Smooth muscle cell (in vitro differentiated cells): ENCODE measurements around the gene CGREF1. TPM values are rescaled to one million over a fixed set of nuclear protein-coding genes. Genes with fewer than 3 reads are reported as not detected.

Source experiments
- DNase-seq: peaks from one replicate; lab custom pipeline; 2025; ENCODE audit not compliant: unreplicated experiment; lab: John Stamatoyannopoulos, UW
- H2AFZ ChIP-seq: fragments of 200-600 bp; sonication (generic); 2 replicates; pipeline ENCODE4 v1.6.0; 2016; ENCODE audit warnings: antibody characterized with exemption, low read depth, mild to moderate bottlenecking
- H3F3A ChIP-seq: fragments of 200-600 bp; sonication (generic); 2 replicates; pipeline ENCODE4 v1.6.0; 2017; ENCODE audit warnings: antibody characterized with exemption, low read depth
- H3K27ac ChIP-seq: fragments of 200-600 bp; sonication (generic); 2 replicates; pipeline ENCODE4 v1.5.1; 2016; ENCODE audit warnings: low read depth, mild to moderate bottlenecking
- H3K27me3 ChIP-seq: fragments of 200-600 bp; sonication (generic); 2 replicates; pipeline ENCODE4 v1.6.1; 2016; ENCODE audit warnings: low read depth, mild to moderate bottlenecking
- H3K36me3 ChIP-seq: fragments of 200-600 bp; sonication (generic); 2 replicates; pipeline ENCODE4 v1.5.1; 2016; ENCODE audit warnings: low read depth
- H3K4me1 ChIP-seq: fragments of 200-600 bp; sonication (generic); 2 replicates; pipeline ENCODE4 v1.5.1; 2016; ENCODE audit warnings: low read depth
- H3K4me2 ChIP-seq: fragments of 200-600 bp; sonication (generic); 2 replicates; pipeline ENCODE4 v1.6.0; 2016; ENCODE audit warnings: mild to moderate bottlenecking
- H3K4me3 ChIP-seq: fragments of 200-600 bp; sonication (generic); 2 replicates; pipeline ENCODE4 v1.5.1; 2016; ENCODE audit warnings: mild to moderate bottlenecking
- H3K79me2 ChIP-seq: fragments of 200-600 bp; sonication (generic); 2 replicates; pipeline ENCODE4 v1.6.0; 2016; ENCODE audit warnings: low read depth, mild to moderate bottlenecking
- H3K9ac ChIP-seq: fragments of 200-600 bp; sonication (generic); 2 replicates; pipeline ENCODE4 v1.6.0; 2016; ENCODE audit warnings: low read depth
- H3K9me3 ChIP-seq: fragments of 200-600 bp; sonication (generic); replicated peaks from 2 replicates; pipeline ENCODE4 v1.5.1; 2016; ENCODE audit warnings: low read depth
- H4K20me1 ChIP-seq: fragments of 200-600 bp; sonication (generic); 2 replicates; pipeline ENCODE4 v1.6.0; 2016; ENCODE audit warnings: low read depth
- WGBS: methylation state at CpG from one replicate; pipeline ENCODE4 v1.1.7; 2016; ENCODE audit warnings: low lambda C conversion rate; 5-methylcytosine and 5-hydroxymethylcytosine counted together
- polyA plus RNA-seq: library from polyadenylated mRNA; unstranded; fragments of >200 nt; fragmentation: Nextera tagmentation; extraction: Ambion mirVana; gene quantifications from 2 replicates; pipeline ENCODE4 v1.2.1, GENCODE V29; 2016
- total RNA-seq: library from RNA; depleted of rRNA; stranded (reverse); fragments of >200 nt; gene quantifications from 2 replicates; pipeline ENCODE4 v1.2.3, GENCODE V29; 2014
- TF ChIP-seq, protein P1 (sequence below): fragments of 200-600 bp; sonication (generic); IDR thresholded peaks from 2 replicates; pipeline ENCODE4 v1.5.1; 2017; ENCODE audit warnings: borderline replicate concordance, mild to moderate bottlenecking, antibody characterized with exemption; ENCODE audit not compliant: insufficient read depth, poor library complexity, severe bottlenecking

The CGREF1 gene
- total and polyA plus RNA-seq, 2 experiments from 2014 or later, result 0.85 TPM; not detected in 1

DNA sequence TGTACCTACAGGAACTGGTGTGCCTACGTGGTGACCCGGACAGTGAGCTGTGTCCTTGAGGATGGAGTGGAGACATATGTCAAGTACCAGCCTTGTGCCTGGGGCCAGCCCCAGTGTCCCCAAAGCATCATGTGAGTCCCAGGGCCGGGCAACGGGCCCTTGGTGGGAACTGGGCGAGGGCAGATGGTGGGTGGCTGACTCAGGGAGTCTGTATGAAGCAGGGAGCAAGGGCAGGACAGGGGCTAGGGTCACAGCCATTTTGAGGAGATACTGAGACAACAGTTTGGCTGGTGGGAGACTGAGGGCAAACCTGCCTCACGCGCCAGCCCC, 38.8 kb downstream of the CGREF1 start:
- Histone ChIP-seq H3K27ac (peak overlapping the region; percentile 89), H3K79me2 (peaks cover 23% of the 10 kb centered on the region), H3F3A (peaks cover 34% of the 10 kb centered on the region), H3K27me3 (no peaks in the 10 kb centered on the region), H3K4me3 (peak overlapping the region; percentile 59), H3K9ac (peak overlapping the region; percentile 66), H3K9me3 (no peaks in the 10 kb centered on the region), H3K4me2 (peak overlapping the region; percentile 93), H3K36me3 (no peaks in the 10 kb centered on the region), H3K4me1 (peaks cover 15% of the 10 kb centered on the region), H4K20me1 (peaks cover 33% of the 10 kb centered on the region), H2AFZ (no peak overlapping the region)
- DNase-seq, result no peak
- 73% methylated on average over 7 of the region's 7 CpGs for WGBS
- TF ChIP-seq, protein P1, sequence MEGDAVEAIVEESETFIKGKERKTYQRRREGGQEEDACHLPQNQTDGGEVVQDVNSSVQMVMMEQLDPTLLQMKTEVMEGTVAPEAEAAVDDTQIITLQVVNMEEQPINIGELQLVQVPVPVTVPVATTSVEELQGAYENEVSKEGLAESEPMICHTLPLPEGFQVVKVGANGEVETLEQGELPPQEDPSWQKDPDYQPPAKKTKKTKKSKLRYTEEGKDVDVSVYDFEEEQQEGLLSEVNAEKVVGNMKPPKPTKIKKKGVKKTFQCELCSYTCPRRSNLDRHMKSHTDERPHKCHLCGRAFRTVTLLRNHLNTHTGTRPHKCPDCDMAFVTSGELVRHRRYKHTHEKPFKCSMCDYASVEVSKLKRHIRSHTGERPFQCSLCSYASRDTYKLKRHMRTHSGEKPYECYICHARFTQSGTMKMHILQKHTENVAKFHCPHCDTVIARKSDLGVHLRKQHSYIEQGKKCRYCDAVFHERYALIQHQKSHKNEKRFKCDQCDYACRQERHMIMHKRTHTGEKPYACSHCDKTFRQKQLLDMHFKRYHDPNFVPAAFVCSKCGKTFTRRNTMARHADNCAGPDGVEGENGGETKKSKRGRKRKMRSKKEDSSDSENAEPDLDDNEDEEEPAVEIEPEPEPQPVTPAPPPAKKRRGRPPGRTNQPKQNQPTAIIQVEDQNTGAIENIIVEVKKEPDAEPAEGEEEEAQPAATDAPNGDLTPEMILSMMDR, result no peak

DNA sequence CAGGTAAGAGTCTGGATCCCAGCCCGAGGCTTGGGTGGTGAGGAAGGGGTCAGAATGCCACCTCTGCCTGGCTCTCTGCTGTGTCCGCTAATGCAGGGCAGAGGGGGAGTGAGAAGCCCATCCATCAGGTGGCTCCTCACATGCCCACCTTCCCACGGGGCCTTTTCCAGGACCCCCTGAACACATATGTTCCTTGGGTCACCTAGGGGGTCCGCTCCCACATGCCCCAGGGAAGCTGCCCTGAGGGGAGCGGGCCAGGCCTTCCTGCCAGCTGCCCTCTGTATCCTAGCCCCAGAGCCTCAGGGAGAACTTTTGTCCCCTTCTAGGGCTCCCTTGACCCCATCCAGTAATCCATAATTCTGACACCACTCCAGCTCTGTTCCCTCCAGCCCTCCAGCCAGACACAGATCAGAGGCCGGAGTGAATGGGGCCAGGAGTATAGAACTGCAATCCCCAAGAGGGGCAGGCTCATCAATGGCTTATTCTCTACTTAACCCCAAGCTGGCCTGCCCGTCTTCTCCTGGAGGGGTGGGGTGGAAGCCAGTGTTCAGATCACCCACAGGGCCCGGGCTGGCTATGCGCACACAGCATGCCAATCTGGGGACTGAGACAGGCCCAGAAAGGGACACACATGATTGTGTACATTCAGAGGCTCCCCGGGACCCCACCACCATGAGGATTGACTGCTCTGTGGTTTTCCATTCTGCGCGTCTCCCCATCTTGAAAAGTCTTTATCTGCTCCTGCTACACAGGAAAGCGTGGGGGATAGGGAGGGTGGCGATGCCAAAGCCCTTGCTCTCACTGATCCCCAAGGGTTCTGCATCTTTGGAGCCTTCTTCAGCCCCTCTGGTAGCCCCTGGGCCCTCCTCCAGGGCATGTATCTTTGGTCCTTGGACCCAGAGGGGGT, 39.4 kb downstream of the CGREF1 start:
- peaks cover 12% of the 10 kb centered on the region for H3K4me1 ChIP-seq
- H2AFZ ChIP-seq, result no peak overlapping the region
- no peaks in the 10 kb centered on the region for H3K9me3 ChIP-seq
- peak overlapping the region; percentile 93 for H3K4me2 ChIP-seq
- H3K79me2 ChIP-seq, result peaks cover 23% of the 10 kb centered on the region
- H3K27ac ChIP-seq, result peak overlapping the region; percentile 89
- TF ChIP-seq, protein P1, result no peak
- H3F3A ChIP-seq, result peaks cover 29% of the 10 kb centered on the region
- DNase-seq, result no peak
- H3K4me3 ChIP-seq, result peak overlapping the region; percentile 59
- 69% methylated on average over 14 of the region's 14 CpGs for WGBS
- H3K9ac ChIP-seq, result peak overlapping the region; percentile 66
- no peaks in the 10 kb centered on the region for H3K27me3 ChIP-seq
- peaks cover 32% of the 10 kb centered on the region for H4K20me1 ChIP-seq
- H3K36me3 ChIP-seq, result no peaks in the 10 kb centered on the region

- Histone ChIP-seq H3K9ac (peak within 1 kb of the TSS; percentile 66), H3K36me3 (no peaks in the 10 kb centered on the region), H4K20me1 (peaks cover 23% of the 10 kb centered on the region), H3K27me3 (no peaks in the 10 kb centered on the region), H2AFZ (no peak within 1 kb of the TSS), H3K4me1 (peaks cover 12% of the 10 kb centered on the region), H3K4me3 (peak within 1 kb of the TSS; percentile 59), H3F3A (peaks cover 29% of the 10 kb centered on the region), H3K4me2 (peak within 1 kb of the TSS; percentile 93), H3K27ac (peak within 1 kb of the TSS; percentile 89), H3K79me2 (peaks cover 23% of the 10 kb centered on the region), H3K9me3 (no peaks in the 10 kb centered on the region)
- DNase-seq, result peak; percentile 60
- 42% methylated on average over 34 of the region's 41 CpGs for WGBS
- TF ChIP-seq, protein P1, result no peak
Observed at GRCh38 chr2:27078267-27079194, 40.4 kb downstream of the CGREF1 start, which contains the start of gene EMILIN1. TSS of gene EMILIN1 (plus strand) at chr2:27078615. CDS start at chr2:27079066, 451 bp downstream.
